Cardiac muscle cell (in vitro differentiated cells and primary cell): ENCODE measurements around the gene EZR. TPM values are rescaled to one million over a fixed set of nuclear protein-coding genes. Genes with fewer than 3 reads are reported as not detected.

Experiments
- DNase-seq, 2 donors: peaks; one replicate each; pipeline versions ENCODE4 v3.0.0 to v3.0.0-alpha.2; 2010 to 2017; ENCODE audit warnings: low read depth in 1 of 2, low spot score in 1 of 2
- H3K27ac ChIP-seq: fragments of 200-600 bp; sonication (generic); 2 replicates; pipeline ENCODE4 v1.5.1; 2016
- H3K27me3 ChIP-seq: fragments of 200-600 bp; sonication (generic); 2 replicates; pipeline ENCODE4 v1.6.0; 2016; ENCODE audit warnings: control low read depth
- H3K36me3 ChIP-seq: fragments of 200-600 bp; sonication (generic); 2 replicates; pipeline ENCODE4 v1.5.1; 2016; ENCODE audit warnings: control low read depth
- H3K4me1 ChIP-seq: fragments of 200-600 bp; sonication (generic); 2 replicates; pipeline ENCODE4 v1.8.1; 2017; ENCODE audit warnings: low read depth, mild to moderate bottlenecking, mixed run types
- H3K4me3 ChIP-seq: fragments of 200-600 bp; sonication (generic); 2 replicates; pipeline ENCODE4 v1.5.1; 2016; ENCODE audit warnings: mild to moderate bottlenecking
- H3K9me3 ChIP-seq: fragments of 200-600 bp; sonication (generic); 2 replicates; pipeline ENCODE4 v1.5.1; 2017; ENCODE audit warnings: low read depth, mild to moderate bottlenecking, control low read depth
- CTCF ChIP-seq: IDR thresholded peaks from 2 replicates; pipeline ENCODE4 v1.5.1; 2012; ENCODE audit warnings: low read depth, mild to moderate bottlenecking, low read length
- polyA plus RNA-seq: library from polyadenylated mRNA; unstranded; fragments of >200 nt; fragmentation: Nextera tagmentation; extraction: Ambion mirVana; gene quantifications from 2 replicates; pipeline ENCODE4 v1.2.1, GENCODE V29; 2016
- total RNA-seq: library from RNA; depleted of rRNA; stranded (reverse); fragments of >200 nt; gene quantifications from 2 replicates; pipeline ENCODE4 v1.2.3, GENCODE V29; 2016

The EZR gene
- total and polyA plus RNA-seq, 2 experiments from 2014 or later: 356 to 448 TPM

DNA sequence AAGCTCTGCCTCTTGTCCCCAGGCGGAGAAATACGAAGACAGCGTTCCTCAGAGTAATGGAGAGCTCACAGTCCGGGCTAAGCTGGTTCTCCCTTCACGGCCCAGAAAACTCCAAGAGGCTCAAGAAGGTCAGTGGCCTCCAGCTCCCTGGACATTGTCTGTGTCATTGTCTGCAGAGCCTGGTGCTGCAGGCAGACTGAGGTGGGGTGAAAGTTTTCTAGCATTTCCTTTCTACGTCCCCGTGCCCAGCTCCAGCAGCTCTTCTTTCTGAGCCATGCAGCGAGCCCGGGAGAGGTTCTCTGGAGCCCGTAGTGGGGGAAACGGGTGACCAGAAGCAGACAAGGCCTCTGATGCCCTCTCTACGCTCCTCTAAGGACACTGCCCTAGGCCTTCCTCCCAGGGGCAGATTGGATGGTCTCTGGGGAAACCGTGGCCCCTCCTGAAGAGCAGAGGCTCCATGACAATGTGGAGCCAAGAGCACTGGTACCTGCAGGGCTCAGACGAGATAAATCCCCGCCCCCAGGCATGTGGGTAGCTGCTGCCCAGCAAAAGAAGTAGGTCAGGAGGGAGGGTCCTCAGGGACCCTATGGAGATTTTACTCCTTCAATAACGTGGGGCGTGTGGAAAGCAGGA, 58.4 kb downstream of the EZR start:
- H3K36me3 ChIP-seq: peaks cover 3% of the 10 kb centered on the region
- H3K4me3 ChIP-seq: no peak overlapping the region
- H3K27me3 ChIP-seq: no peaks in the 10 kb centered on the region
- H3K9me3 ChIP-seq: no peaks in the 10 kb centered on the region
- peaks cover 38% of the 10 kb centered on the region for H3K4me1 ChIP-seq
- no peak for TF ChIP-seq CTCF
- H3K27ac ChIP-seq: peak overlapping the region; percentile 82
- DNase-seq: no peak

DNA sequence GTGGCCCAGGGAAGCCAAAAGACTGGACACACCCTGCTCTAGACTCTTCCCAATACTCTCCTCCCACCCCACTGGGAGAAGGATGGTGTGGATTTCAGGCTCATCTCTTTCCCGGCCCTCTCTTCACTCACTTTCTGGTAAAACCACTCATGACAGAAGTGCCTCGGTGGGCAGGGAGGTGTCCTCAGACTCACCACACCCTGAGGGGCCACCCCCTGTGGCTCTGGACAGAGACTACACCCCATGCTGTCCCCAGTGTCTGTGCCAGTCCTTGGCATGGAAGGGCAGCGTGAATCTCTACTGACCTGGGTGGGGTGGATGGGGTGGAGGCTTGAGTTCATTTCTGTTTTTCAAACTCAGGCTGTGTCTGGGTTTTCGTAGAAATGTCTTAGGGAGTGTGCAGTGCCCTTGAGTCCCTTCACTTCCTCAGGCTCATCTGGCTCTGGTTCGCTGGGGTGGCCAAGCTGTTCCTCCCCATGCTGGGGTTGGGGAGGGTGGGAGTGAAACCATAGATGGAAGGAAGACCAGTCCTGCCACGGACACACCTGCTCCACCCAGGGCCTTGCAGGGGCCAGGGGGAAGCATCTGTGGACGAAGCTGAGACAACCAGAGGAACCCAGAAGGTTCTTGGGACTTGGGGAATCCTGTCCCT, 59.1 kb downstream of the EZR start:
- TF ChIP-seq CTCF: no peak
- no peak overlapping the region for H3K4me3 ChIP-seq
- peaks cover 38% of the 10 kb centered on the region for H3K4me1 ChIP-seq
- no peaks in the 10 kb centered on the region for H3K27me3 ChIP-seq
- H3K36me3 ChIP-seq: no peaks in the 10 kb centered on the region
- H3K27ac ChIP-seq: peak overlapping the region; percentile 82
- no peaks in the 10 kb centered on the region for H3K9me3 ChIP-seq
- DNase-seq: no peak

- DNase-seq: no peak
- Histone ChIP-seq H3K27me3 (no peaks in the 10 kb centered on the region), H3K4me3 (no peak overlapping the region), H3K27ac (peak overlapping the region; percentile 82), H3K36me3 (no peaks in the 10 kb centered on the region), H3K9me3 (no peaks in the 10 kb centered on the region), H3K4me1 (peaks cover 38% of the 10 kb centered on the region)
- TF ChIP-seq CTCF: no peak
These were observed 60.2 kb downstream of the EZR start for GRCh38 chr6:158758941-158759479.

- no peak for TF ChIP-seq CTCF
- Histone ChIP-seq H3K36me3 (no peaks in the 10 kb centered on the region), H3K4me3 (no peak overlapping the region), H3K4me1 (peaks cover 37% of the 10 kb centered on the region), H3K27me3 (no peaks in the 10 kb centered on the region), H3K9me3 (no peaks in the 10 kb centered on the region), H3K27ac (peak overlapping the region; percentile 2)
- peak; percentile 33 to 86 for DNase-seq
These were observed 60.7 kb downstream of the EZR start for GRCh38 chr6:158758451-158758860.

GRCh38 chr6:158757753-158758090, 61.4 kb downstream of the EZR start:
- peaks cover 31% of the 10 kb centered on the region for H3K4me1 ChIP-seq
- H3K27me3 ChIP-seq: no peaks in the 10 kb centered on the region
- DNase-seq: no peak
- H3K9me3 ChIP-seq: no peaks in the 10 kb centered on the region
- H3K27ac ChIP-seq: peak overlapping the region; percentile 67
- no peak overlapping the region for H3K4me3 ChIP-seq
- H3K36me3 ChIP-seq: no peaks in the 10 kb centered on the region
- TF ChIP-seq CTCF: no peak
